Neuronal stem cell (in vitro differentiated cells): ENCODE measurements around the gene CDC73.
A peak's percentile ranks its signal among the peaks of the same experiment; 100 is the strongest.

ENCODE experiments used
- DNase-seq: peaks from one replicate; pipeline ENCODE4 v3.0.0-alpha.2; 2013; ENCODE audit warnings: low spot score
- H2AFZ ChIP-seq: one replicate; pipeline ENCODE4 v1.6.1; 2013; ENCODE audit warnings: mild to moderate bottlenecking, low read length, inconsistent platforms
- H2AK5ac ChIP-seq: 2 replicates; pipeline ENCODE4 v1.6.1; 2013; ENCODE audit warnings: low read depth, mild to moderate bottlenecking, inconsistent platforms, low read length, moderate library complexity, mixed read lengths
- H2BK120ac ChIP-seq: 2 replicates; pipeline ENCODE4 v1.6.1; 2013; ENCODE audit warnings: low read depth, mild to moderate bottlenecking, inconsistent platforms, low read length, moderate library complexity, mixed read lengths
- H2BK12ac ChIP-seq: one replicate; pipeline ENCODE4 v1.6.1; 2013; ENCODE audit warnings: low read length, inconsistent platforms
- H2BK15ac ChIP-seq: 2 replicates; pipeline ENCODE4 v1.6.1; 2013; ENCODE audit warnings: mild to moderate bottlenecking, low read length, inconsistent platforms, mixed read lengths
- H2BK5ac ChIP-seq: one replicate; pipeline ENCODE4 v1.6.1; 2013; ENCODE audit warnings: inconsistent platforms, mild to moderate bottlenecking, low read length, moderate library complexity
- H3K14ac ChIP-seq: one replicate; pipeline ENCODE4 v1.6.1; 2013; ENCODE audit warnings: low read length, inconsistent platforms
- H3K18ac ChIP-seq: 2 replicates; pipeline ENCODE4 v1.6.1; 2013; ENCODE audit warnings: low read length, inconsistent platforms
- H3K23ac ChIP-seq: 2 replicates; pipeline ENCODE4 v1.6.1; 2013; ENCODE audit warnings: low read depth, mild to moderate bottlenecking, mixed read lengths, low read length, inconsistent platforms; ENCODE audit not compliant: poor library complexity
- H3K27ac ChIP-seq: replicated peaks from 3 replicates; pipeline ENCODE4 v1.5.1; 2013; ENCODE audit warnings: low read length, inconsistent platforms
- H3K27me3 ChIP-seq, 3 experiments: 2 replicates each; pipeline ENCODE4 v1.6.1; 2013; ENCODE audit warnings: low read length in 3 of 3, mild to moderate bottlenecking in 2 of 3, inconsistent platforms in 1 of 3, low read depth in 1 of 3, mixed read lengths in 1 of 3, moderate library complexity in 1 of 3; ENCODE audit not compliant: control insufficient read depth in 3 of 3, insufficient read depth in 3 of 3
- H3K36me3 ChIP-seq, 2 donors: replicated peaks in 1 of 2; 2 replicates each; pipeline ENCODE4 v1.6.1; 2013; ENCODE audit warnings: low read length in 2 of 2; ENCODE audit not compliant: control insufficient read depth in 2 of 2, insufficient read depth in 2 of 2
- H3K4ac ChIP-seq: 2 replicates; pipeline ENCODE4 v1.6.1; 2013; ENCODE audit warnings: inconsistent platforms, mild to moderate bottlenecking, low read length, moderate library complexity
- H3K4me1 ChIP-seq, 2 donors: 1 replicate in 1 of 2; 2 replicates in 1 of 2; pipeline ENCODE4 v1.6.1; 2013; ENCODE audit warnings: low read length in 2 of 2, low read depth in 1 of 2; ENCODE audit not compliant: control insufficient read depth in 2 of 2, insufficient read depth in 1 of 2
- H3K4me2 ChIP-seq: one replicate; pipeline ENCODE4 v1.6.1; 2013; ENCODE audit warnings: mild to moderate bottlenecking, low read length, inconsistent platforms; ENCODE audit not compliant: insufficient read depth, poor library complexity, severe bottlenecking
- H3K4me3 ChIP-seq, 2 donors: 2 replicates each; pipeline ENCODE4 v1.5.1; 2013; ENCODE audit warnings: low read length in 2 of 2, mild to moderate bottlenecking in 2 of 2, inconsistent platforms in 1 of 2, moderate library complexity in 1 of 2
- H3K79me1 ChIP-seq: one replicate; pipeline ENCODE4 v1.6.1; 2013; ENCODE audit warnings: low read depth, mild to moderate bottlenecking, inconsistent platforms, low read length, moderate library complexity
- H3K9ac ChIP-seq: one replicate; pipeline ENCODE4 v1.6.1; 2013; ENCODE audit warnings: mild to moderate bottlenecking, low read depth, low read length, inconsistent platforms; ENCODE audit not compliant: poor library complexity
- H3K9me3 ChIP-seq, 2 donors: replicated peaks in 1 of 2; 2 replicates each; pipeline versions ENCODE3 to v1.6.1; 2013; ENCODE audit warnings: low read length in 2 of 2, mild to moderate bottlenecking in 2 of 2, inconsistent platforms in 1 of 2, low read depth in 1 of 2, mixed read lengths in 1 of 2, moderate library complexity in 1 of 2; ENCODE audit not compliant: control insufficient read depth in 2 of 2, insufficient read depth in 1 of 2
- H4K8ac ChIP-seq: one replicate; pipeline ENCODE4 v1.6.1; 2013; ENCODE audit warnings: low read depth, mild to moderate bottlenecking, inconsistent platforms, low read length, moderate library complexity
- H4K91ac ChIP-seq: one replicate; pipeline ENCODE4 v1.6.1; 2013; ENCODE audit warnings: low read length, low read depth, mild to moderate bottlenecking, inconsistent platforms; ENCODE audit not compliant: poor library complexity
- WGBS, 2 donors: extraction: QIAGEN DNeasy Blood & Tissue Kit; methylation state at CpG; one replicate each; pipeline ENCODE4 v1.1.7; 2013; ENCODE audit warnings: missing lambda C conversion rate in 2 of 2, mixed read lengths in 1 of 2; ENCODE audit not compliant: insufficient read length in 2 of 2, insufficient replicate concordance in 1 of 2; ENCODE audit errors: extremely low coverage in 2 of 2; 5-methylcytosine and 5-hydroxymethylcytosine counted together

Gene CDC73

GRCh38 chr1:193183019-193183627 is 61.3 kb downstream of the CDC73 start:
- H3K4me1 ChIP-seq = peaks cover 4 to 11% of the 10 kb centered on the region in 2 donors
- DNase-seq = peak; percentile 37
- no peak overlapping the region for H3K4ac ChIP-seq
- no peak overlapping the region for H3K27ac ChIP-seq
- no peak overlapping the region for H4K8ac ChIP-seq
- no peak overlapping the region for H3K4me3 ChIP-seq
- H4K91ac ChIP-seq = no peak overlapping the region
- H3K18ac ChIP-seq = no peak overlapping the region
- no peak overlapping the region for H2AK5ac ChIP-seq
- no peak overlapping the region for H2BK15ac ChIP-seq
- no peak overlapping the region for H3K23ac ChIP-seq
- H3K36me3 ChIP-seq = no peaks in the 10 kb centered on the region
- no peak overlapping the region for H2BK5ac ChIP-seq
- no peaks in the 10 kb centered on the region for H3K9me3 ChIP-seq
- no peaks in the 10 kb centered on the region for H3K79me1 ChIP-seq
- WGBS, 2 donors = no CpG with 5 or more reads among the region's 2 CpGs
- H2AFZ ChIP-seq = no peak overlapping the region
- H3K27me3 ChIP-seq = no peaks in the 10 kb centered on the region
- no peak overlapping the region for H2BK120ac ChIP-seq
- H2BK12ac ChIP-seq = no peak overlapping the region
- H3K14ac ChIP-seq = no peak overlapping the region
- H3K9ac ChIP-seq = no peak overlapping the region
- H3K4me2 ChIP-seq = no peak overlapping the region

GRCh38 chr1:193184776-193185175 is 62.9 kb downstream of the CDC73 start:
- H2AFZ ChIP-seq = no peak overlapping the region
- no peak overlapping the region for H3K14ac ChIP-seq
- H4K8ac ChIP-seq = no peak overlapping the region
- no peak for DNase-seq
- H4K91ac ChIP-seq = no peak overlapping the region
- no peak overlapping the region for H3K23ac ChIP-seq
- H3K4me2 ChIP-seq = no peak overlapping the region
- no peaks in the 10 kb centered on the region for H3K79me1 ChIP-seq
- H3K27me3 ChIP-seq = no peaks in the 10 kb centered on the region
- no CpG with 5 or more reads among the region's 1 CpG for WGBS, 2 donors
- no peak overlapping the region for H3K4me3 ChIP-seq
- no peak overlapping the region for H2BK12ac ChIP-seq
- peaks cover 4 to 11% of the 10 kb centered on the region in 2 donors for H3K4me1 ChIP-seq
- H3K9ac ChIP-seq = no peak overlapping the region
- H3K18ac ChIP-seq = no peak overlapping the region
- H3K9me3 ChIP-seq = no peaks in the 10 kb centered on the region
- no peak overlapping the region for H2BK15ac ChIP-seq
- no peak overlapping the region for H2BK5ac ChIP-seq
- no peaks in the 10 kb centered on the region for H3K36me3 ChIP-seq
- H3K4ac ChIP-seq = no peak overlapping the region
- H3K27ac ChIP-seq = no peak overlapping the region
- H2BK120ac ChIP-seq = no peak overlapping the region
- H2AK5ac ChIP-seq = no peak overlapping the region

- Histone ChIP-seq H4K8ac (no peak overlapping the region), H3K79me1 (no peaks in the 10 kb centered on the region), H3K4me1 (peaks cover 4 to 11% of the 10 kb centered on the region in 2 donors), H3K18ac (no peak overlapping the region), H4K91ac (no peak overlapping the region), H3K4me2 (no peak overlapping the region), H3K14ac (no peak overlapping the region), H2BK5ac (no peak overlapping the region), H3K36me3 (no peaks in the 10 kb centered on the region), H3K27ac (no peak overlapping the region), H3K9ac (no peak overlapping the region), H3K27me3 (no peaks in the 10 kb centered on the region), H3K4ac (no peak overlapping the region), H3K4me3 (no peak overlapping the region), H3K23ac (no peak overlapping the region), H2BK120ac (no peak overlapping the region), H2BK12ac (no peak overlapping the region), H3K9me3 (no peaks in the 10 kb centered on the region), H2BK15ac (no peak overlapping the region), H2AK5ac (no peak overlapping the region), H2AFZ (no peak overlapping the region)
- WGBS, 2 donors = no CpG with 5 or more reads among the region's 2 CpGs
- no peak for DNase-seq
These were observed 63.4 kb downstream of the CDC73 start for GRCh38 chr1:193185211-193185610.

GRCh38 chr1:193185901-193186731 is 64.3 kb downstream of the CDC73 start, which contains the start of gene B3GALT2:
Gene B3GALT2 (minus strand): TSS chr1:193186613. CDS start chr1:193181562, 5,051 bp downstream.
- Histone ChIP-seq H2AK5ac (no peak within 1 kb of the TSS), H4K91ac (no peak within 1 kb of the TSS), H3K4ac (no peak within 1 kb of the TSS), H2AFZ (no peak within 1 kb of the TSS), H2BK15ac (no peak within 1 kb of the TSS), H3K36me3 (peaks cover 0 to 1% of the 10 kb centered on the region in 2 donors), H3K79me1 (no peaks in the 10 kb centered on the region), H3K23ac (no peak within 1 kb of the TSS), H2BK120ac (no peak within 1 kb of the TSS), H3K4me1 (peaks cover 4 to 11% of the 10 kb centered on the region in 2 donors), H2BK5ac (no peak within 1 kb of the TSS), H3K9ac (no peak within 1 kb of the TSS), H3K27me3 (no peaks in the 10 kb centered on the region), H2BK12ac (no peak within 1 kb of the TSS), H4K8ac (no peak within 1 kb of the TSS), H3K27ac (peak within 1 kb of the TSS; percentile 5), H3K4me3 (peak within 1 kb of the TSS in 1 of 2 donors; percentile 35), H3K14ac (no peak within 1 kb of the TSS), H3K18ac (no peak within 1 kb of the TSS), H3K9me3 (no peaks in the 10 kb centered on the region), H3K4me2 (no peak within 1 kb of the TSS)
- DNase-seq = no peak
- no CpG with 5 or more reads among the region's 13 CpGs for WGBS, 2 donors
